GM10266 (cell line): ENCODE results near the gene COX6A2.
"Not testable (repeated sequence)": the region's sequence is repeated elsewhere in the genome, so short reads cannot be mapped to it uniquely, and the experiment has no call there.

Experiments
- DNase-seq: peaks from one replicate; pipeline ENCODE4 v3.0.0; 2012; ENCODE audit errors: extremely low spot score
- CTCF ChIP-seq: IDR thresholded peaks from 2 replicates; pipeline ENCODE4 v1.5.1; 2012; ENCODE audit warnings: mild to moderate bottlenecking, low read depth; ENCODE audit not compliant: control insufficient read depth, insufficient read depth; ENCODE audit errors: missing control alignments

COX6A2 gene

GRCh38 chr16:31455601-31456314, 27.6 kb upstream of the COX6A2 start:
- peak; percentile 46 for TF ChIP-seq CTCF
- no peak for DNase-seq

GRCh38 chr16:31453255-31454204, 25.4 kb upstream of the COX6A2 start:
- TF ChIP-seq CTCF, result no peak
- no peak for DNase-seq

- TF ChIP-seq CTCF, result no peak
- DNase-seq, result no peak
These were observed 24.5 kb upstream of the COX6A2 start for GRCh38 chr16:31452631-31453106.

GRCh38 chr16:31451681-31452351, 23.7 kb upstream of the COX6A2 start:
- TF ChIP-seq CTCF, result peak; percentile 6
- DNase-seq, result no peak

- no peak for TF ChIP-seq CTCF
- DNase-seq, result no peak
These were observed 23.0 kb upstream of the COX6A2 start for GRCh38 chr16:31451201-31451600.

GRCh38 chr16:31445931-31446330, 17.8 kb upstream of the COX6A2 start:
- not testable (repeated sequence) for DNase-seq

- no peak for TF ChIP-seq CTCF
- no peak for DNase-seq
These were observed 13.8 kb upstream of the COX6A2 start for GRCh38 chr16:31441956-31442355.
